ENCODE data around the gene UROC1.
"Not testable (repeated sequence)": the region's sequence is repeated elsewhere in the genome, so short reads cannot be mapped to it uniquely, and the experiment has no call there.

The UROC1 gene

DNA sequence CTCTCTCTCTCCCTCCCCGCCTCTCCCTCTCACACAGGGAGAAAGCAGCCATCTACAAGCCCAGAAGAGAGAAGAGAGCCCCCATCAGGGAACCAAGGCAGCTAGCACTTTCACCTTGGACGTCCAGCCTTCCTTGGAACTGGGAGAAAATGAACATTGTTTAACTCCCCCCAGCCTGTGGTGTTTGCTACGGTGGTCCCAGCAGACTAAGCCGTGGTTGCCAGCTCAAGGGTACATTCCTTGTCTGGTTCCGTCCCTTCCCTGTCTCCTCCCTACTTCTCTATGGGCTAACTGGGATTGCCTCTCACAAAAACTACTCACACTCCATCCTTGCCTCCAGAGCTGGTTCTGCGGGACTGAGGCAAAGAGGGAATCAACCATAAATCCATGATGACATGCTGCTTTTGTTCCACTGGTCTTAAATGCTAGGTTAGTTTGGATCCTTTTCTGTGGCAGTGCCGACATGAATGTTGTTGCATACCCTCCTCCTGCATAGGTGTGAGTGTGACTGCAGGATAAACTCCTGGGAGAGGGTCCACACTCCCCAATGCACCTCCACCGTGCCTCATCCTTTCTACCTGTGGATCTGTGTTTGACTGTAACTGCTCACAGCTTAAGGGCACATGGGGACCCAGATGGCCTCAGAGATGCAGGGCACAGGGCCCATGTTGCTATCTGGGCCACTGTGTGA, 29.1 kb upstream of the UROC1 start:
- FAIRE-seq = no peak

DNA sequence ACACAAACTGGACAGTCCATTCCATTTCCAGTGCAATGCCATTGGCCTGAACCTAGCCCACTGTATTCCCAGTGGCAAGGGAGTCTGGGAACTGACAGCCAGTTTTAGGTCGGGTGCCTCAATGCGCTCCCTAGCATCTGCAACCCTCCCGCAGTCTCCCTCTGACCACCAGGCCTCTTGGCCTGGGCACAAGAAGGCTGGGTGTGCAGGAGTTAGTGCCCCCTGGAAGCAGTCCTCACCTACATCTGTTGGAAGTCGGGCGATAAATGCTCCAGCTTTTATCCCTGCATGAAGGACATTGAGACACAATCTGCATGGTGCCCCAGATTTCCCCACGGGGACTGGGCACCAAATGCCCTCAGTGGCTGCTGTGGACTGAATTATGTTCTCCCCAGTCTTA, 28.4 kb upstream of the UROC1 start:
- no peak for FAIRE-seq

DNA sequence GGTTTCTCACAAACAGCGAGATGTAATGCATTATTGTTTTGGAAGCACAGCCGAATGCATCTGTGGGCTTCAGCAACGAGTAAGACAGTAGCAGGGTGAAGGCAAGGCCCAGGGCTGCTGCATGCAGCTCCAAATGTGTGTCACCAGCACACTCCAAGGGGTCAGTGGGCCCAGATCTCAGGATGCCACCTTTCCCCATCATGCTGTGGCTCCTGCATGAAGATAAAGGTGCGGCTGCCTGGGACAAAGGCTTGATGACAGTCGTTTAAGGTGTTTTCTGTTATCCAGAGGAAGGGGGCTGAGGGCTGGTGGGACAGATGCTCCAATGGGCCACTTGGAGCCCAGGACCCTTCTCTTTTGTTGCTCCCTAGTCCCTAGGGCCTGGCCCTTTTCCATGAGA, 28.0 kb upstream of the UROC1 start:
- FAIRE-seq = no peak

DNA sequence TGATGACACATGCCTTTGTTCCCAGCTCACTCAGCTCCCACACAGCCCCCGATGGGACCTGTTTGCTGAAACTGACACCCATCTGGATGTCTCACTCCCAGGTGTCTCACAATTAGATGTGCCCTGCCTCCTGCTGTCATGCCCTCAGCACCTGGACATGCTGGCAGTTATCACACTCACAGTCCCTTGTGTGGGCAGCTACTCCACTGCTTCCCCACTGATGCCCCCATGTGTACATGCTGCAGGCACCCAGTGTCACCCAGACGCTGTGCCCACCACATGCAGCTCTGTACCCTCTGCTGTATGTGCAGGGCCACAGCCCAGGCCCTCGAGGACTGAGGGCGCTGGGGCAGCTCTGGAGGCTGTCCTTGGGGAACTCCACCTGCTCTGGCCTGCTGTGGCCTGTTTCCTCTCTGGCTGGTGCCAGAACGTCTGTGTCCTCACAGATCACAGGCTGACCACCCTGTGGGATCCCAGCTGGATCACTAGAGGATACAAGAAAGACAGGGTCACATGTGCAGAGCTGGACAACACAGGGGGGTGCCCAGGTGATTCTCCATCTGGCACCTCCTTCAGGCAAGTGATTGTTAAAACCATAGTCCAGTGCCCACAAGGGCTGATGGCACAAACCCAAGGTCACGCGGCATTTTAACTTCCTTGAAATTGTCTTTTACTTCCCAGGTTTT, 27.2 kb upstream of the UROC1 start:
- FAIRE-seq = no peak

DNA sequence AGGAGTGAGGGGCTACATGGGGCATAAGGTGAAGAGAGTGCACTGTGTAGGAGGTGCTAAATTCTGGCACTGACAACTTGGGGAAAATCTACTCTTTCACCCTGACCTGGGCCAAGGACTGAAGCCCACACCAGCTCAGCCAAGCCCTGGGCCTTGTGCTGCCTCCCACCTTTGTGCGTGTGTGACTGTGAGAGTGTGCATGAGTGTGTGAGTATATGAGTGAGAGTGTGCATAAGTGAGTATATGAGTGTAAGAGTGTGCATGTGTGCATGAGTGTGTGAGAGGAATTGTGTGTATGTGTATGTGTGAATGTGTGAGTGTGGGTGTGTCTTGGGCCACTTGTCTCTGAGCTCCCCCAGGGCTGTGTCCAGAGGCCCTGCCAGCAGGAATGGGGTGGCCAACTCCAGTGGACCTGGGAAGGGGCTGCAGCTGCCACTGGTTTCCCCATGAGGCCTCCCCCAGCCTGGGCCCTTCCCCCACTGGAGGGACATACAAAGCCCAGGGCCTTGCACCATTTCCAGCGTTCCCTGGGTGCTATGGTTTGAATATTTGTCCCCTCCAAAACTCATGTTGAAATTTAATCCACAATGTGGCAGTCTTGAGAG, 26.0 kb upstream of the UROC1 start:
- FAIRE-seq = no peak

DNA sequence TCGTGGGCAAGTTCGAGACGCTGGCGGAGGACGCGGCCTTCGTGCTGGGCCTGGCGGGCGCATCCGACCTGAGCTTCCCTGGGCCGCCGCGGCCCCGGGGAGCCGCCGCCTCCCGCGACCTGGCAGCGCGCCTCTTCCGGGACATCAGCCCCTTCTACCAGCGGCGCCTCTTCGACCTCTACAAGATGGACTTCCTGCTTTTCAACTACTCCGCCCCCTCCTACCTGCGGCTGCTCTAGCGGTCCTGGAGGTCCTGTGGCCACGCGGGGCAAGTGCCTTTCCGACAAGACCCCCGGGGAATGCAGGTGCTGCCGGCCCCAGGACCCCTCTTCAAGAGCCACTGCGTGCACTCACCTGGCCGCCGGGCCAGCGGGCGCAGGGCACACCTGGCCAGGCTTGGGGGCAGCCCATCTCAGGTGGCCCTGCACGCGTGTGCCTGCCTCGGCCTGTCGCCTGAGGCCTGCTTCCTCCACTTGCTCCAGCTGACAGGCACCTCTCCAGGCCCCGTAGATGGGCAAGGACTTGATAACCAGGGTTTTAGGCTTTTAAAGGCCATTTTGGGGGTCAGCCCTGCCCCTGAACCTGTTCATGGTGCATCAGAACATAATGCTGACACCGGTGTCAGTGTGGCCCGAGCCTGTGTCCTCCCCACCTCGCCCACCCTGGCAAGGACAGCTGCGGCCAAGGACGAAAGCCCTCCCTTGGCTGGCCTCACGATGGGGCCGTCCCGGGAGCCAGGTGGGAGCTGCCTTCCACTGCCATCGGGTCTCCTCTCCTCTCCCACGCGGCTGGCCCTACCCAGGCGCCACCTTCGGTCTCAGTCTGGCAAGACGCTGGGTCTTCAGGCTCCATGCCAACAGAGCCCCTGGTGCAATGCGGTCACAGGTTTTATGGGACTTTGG, 25.0 kb upstream of the UROC1 start:
- FAIRE-seq = no peak

DNA sequence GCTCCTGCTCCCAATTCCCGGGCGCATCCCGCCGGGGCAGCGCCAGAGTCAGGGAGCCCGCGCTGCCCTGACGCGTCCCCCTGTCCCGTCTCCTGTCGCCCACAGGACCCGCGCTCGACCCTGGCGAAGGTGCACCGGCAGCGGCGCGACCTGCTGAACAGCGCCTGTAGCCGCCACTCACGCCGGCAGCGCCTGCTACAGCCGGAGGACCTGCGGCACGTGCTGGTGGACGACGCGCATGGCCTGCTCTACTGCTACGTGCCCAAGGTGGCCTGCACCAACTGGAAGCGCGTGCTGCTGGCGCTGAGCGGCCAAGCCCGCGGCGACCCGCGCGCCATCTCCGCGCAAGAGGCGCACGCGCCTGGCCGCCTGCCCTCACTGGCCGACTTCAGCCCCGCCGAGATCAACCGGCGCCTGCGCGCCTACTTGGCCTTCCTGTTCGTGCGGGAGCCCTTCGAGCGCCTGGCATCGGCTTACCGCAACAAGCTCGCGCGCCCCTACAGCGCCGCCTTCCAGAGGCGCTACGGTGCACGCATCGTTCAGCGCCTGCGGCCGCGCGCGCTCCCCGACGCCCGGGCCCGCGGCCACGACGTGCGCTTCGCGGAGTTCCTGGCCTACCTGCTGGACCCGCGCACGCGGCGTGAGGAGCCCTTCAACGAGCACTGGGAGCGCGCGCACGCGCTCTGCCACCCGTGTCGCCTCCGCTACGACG, 24.2 kb upstream of the UROC1 start:
- no peak for FAIRE-seq

DNA sequence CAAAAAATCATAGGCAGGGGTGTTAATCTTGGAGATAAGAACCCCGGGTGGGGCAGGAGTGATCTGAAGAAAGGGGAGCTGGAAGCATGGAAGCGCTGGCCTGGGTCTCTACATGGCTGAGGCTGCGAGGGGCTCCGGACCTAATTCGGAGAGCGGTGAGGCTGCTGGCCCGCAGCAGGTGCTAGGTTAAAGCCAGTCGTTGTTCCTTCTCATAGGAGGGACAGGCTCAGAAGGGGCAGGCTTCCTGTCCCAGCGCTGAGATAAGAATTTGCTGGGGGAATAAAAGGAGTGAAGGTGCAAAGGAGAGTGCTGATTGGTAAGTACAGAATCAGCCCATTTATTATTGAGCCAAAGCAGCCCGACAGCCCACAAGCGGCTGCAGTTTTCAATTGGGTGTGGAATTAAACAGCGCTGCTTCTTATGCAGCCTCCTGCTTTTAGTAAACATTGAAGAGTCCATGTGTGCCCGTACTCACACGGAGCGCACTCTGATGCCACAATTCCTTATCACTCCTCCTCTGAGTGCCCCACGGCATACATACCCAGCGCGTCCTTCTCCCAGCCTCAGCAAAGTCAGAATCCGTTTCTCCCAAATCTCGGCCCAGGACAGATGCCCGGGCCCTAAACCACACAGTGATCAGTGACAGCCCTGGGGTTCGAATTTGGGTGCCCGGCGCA, 23.5 kb upstream of the UROC1 start:
- FAIRE-seq = no peak

DNA sequence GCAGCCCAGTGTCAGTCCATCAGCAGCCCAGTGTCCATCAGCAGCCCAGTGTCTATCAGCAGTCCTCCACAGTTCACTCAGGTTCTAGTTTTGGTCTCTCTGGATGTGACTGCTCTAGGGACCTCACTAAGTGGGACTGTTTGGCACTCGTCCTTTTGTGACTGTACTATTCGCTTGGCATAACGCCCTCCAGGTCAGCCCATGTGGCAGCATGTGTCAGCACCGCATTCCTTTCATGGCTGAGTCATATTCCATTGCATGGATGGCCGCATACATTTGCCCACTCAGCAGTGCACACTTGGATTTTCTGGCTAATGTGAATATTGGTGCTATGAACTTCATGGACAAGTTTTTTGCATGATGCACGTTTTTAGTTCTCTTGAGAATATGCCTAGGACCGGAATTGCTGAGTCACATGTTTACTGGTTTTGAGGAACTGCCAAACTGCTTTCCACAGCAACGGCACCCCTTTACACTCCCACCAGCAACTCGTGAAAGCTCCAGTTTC, 22.8 kb upstream of the UROC1 start:
- FAIRE-seq = no peak

DNA sequence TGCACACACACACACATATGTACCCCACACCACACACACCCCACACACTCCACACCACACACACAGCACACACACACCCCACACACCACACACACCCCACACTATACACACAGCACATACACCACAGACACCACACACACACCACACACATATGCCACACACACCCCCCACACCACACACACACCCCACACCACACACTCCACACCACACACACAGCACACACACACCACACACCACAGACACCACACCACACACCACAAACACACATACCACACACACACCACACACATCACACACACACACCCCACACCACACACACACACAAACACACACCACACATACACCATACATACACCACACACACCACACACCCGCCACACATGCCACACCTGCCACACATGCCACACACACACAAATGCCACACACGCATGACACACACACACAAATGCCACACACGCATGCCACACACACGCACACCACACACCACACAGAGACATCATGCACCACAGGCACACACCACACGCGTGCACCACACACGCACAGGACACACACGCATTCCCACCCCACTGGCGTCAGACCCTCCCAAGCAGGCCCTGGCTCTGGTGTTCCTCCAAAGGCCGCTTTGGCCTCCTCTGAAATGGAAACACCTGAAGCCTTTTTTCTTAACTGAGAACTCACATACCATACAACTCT, 22.1 kb upstream of the UROC1 start:
- FAIRE-seq = no peak

DNA sequence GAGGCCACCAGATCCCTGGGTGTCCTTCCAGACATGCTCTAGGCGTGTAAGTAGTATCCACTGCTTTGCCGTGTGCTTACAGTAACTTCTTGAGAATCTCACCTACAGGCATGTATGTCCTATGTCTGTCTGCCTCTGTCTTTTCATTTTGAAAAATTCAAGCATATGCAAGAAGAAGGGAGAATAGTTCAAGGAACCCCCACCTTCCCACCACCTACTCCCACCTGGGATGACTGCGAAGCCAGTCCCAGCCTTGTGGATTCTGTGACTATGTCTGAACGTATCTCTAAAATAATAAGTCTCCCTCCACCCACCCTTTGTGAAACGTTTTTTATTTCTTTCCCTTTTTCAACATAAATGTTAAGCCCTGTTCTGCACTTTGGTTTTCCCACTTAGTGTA, 21.4 kb upstream of the UROC1 start:
- no peak for FAIRE-seq

DNA sequence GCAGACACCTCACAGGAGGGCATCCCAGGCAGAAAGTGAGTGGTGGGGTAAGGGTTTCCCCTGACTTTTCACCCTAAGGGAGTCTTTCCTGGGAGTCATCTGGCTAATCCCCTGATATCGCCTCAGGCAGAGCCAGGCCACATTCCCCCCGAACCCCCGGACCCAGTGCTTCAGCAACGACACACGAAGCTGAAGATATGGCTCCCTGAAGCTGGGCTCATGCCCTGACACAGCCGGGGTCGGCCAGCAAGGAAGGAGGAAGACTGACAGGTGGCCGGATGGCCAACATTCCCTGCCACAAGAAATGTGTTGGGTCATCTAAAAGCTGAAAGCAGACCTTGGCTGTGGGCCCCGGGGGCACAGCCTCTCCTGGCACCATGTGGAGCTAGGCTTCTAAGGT, 20.7 kb upstream of the UROC1 start:
- no peak for FAIRE-seq

DNA sequence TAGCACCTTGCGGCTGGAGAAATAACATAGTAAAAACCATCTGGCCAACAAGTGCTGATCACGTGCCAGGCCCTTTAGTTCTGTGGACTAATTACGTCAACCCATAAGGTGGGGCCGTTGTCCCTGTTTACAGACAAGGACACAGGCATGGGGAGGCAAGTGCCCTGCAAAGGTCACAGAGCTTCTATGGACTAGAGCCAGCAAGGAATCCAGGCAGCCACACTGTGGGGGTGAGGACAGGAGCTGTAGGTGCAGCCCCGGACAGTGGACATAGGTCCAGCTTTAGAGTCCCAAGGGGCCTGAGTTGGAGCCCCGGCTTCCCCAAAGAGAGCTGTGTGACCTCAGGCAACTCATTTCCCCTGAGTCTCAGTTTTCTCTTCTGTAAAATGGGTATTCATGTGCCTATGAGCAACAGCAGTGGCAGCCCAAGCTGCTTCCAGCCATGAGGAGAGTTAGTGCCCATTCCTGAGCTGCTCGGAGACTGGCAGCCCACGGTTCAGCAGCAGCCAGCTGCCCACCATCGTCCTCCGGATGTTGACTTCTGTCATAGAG, 20.2 kb upstream of the UROC1 start:
- no peak for FAIRE-seq

DNA sequence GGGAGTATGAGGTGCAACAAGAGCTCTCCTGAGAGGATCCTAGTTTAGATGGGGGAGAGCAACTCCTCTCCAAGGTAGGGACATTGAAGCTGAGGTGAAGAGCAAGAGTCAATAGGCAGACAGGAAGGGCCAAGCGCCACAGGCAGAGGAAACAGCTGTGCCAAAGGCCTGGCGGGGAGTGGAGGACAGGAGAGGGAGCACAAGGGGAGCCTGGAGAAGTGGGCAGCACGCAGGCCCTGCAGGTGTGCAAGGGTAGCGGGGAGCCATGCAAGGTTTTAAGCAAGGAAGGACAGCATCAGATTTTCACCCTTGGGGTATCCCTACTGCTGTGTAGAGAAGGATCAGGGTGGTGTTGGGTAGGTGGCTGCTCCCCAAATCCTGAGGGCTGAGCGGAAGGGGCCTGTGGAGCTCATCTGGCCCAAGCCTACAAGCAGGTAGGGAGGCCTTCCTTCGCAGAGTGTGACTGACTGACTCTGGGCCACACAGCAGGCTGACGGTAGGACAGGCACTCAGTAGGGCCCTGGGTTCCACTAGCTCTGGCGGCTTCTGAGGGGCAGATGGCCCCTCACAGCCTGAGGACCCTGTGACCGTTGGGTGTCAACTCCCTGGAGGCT, 19.6 kb upstream of the UROC1 start:
- no peak for FAIRE-seq

DNA sequence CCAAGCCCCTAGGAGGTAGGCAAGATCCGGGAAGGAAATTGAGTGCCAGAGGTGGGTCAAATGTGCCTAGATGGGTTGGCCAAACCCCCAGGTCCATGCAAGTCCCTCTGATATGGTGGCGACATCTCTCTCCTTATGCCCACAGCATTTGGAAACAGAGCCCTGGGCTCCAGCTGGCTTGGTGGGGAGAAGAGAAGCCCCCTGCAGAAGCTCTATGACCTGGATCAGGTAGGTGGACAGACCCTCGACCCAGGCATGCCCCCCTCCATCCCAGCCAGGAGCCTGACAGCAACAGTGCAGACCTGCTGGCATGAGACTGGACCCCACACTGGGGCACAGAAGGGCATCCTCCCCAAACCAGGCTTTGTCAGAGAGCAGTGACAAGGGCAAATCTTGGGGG, 18.6 kb upstream of the UROC1 start:
- no peak for FAIRE-seq

DNA sequence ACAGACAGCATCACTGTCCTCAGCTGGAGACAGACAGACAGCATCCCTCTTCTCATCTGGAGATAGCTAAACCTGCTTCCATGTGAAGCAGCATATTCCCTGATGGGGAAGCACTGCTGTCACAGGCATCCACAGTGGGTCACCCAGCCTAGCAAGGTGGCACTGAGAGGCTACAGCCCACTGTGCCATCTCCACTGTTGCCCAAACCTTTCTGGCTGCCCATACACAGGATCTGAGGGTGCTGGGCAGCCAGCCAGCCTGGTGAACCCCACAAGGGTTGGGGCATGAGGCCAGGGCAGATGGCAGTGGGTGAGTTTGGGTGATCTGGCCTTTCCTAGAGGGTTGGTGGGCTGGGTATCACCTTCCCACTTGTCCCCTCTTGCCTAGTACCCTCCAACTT, 18.1 kb upstream of the UROC1 start:
- FAIRE-seq = no peak

DNA sequence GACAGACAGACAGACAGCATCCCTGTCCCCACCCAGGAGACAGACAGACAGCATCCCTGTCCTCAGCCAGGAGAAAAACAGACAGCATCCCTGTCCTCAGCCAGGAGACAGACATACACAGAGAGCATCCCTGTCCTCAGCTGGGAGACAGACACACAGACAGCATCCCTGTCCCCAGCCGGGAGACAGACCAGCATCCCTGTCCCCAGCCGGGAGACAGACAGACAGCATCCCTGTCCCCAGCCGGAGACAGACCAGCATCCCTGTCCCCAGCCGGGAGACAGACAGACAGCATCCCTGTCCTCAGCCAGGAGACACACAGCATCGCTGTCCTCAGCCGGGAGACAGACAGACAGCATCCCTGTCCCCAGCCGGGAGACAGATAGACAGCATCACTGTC, 17.1 kb upstream of the UROC1 start:
- not testable (repeated sequence) for FAIRE-seq

DNA sequence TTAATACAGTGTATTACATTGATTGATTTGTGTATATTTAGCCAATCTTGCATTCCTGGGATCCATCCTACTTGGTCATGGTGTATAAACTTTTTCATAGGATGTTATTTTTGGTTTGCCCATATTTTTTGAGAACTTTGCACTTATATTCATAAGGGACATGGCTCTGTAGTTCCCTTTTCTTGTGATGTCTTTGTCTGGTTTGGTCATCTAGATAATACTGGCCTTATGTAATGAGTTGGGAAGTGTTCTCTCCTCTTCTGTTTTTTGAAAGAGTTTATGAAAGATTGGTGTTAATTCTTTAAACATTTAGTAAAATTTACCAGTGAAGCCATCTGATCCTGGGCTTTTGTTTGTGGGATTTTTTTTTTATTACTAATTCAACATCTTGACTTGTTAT, 15.9 kb upstream of the UROC1 start:
- FAIRE-seq = no peak

DNA sequence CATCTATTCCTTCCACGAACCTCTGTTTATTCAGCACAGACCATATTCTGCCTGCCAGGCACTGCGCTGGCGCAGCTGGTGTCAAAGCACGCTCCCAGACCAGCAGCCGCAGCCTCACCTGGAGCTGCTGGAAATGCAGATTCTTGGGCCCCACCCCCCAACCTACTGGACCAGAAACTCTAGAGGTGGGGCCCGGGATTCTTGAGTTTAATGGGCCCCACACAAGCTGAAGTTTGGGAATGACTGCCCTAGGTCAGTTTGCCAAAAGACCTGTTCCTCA, 13.4 kb upstream of the UROC1 start:
- no peak for FAIRE-seq

DNA sequence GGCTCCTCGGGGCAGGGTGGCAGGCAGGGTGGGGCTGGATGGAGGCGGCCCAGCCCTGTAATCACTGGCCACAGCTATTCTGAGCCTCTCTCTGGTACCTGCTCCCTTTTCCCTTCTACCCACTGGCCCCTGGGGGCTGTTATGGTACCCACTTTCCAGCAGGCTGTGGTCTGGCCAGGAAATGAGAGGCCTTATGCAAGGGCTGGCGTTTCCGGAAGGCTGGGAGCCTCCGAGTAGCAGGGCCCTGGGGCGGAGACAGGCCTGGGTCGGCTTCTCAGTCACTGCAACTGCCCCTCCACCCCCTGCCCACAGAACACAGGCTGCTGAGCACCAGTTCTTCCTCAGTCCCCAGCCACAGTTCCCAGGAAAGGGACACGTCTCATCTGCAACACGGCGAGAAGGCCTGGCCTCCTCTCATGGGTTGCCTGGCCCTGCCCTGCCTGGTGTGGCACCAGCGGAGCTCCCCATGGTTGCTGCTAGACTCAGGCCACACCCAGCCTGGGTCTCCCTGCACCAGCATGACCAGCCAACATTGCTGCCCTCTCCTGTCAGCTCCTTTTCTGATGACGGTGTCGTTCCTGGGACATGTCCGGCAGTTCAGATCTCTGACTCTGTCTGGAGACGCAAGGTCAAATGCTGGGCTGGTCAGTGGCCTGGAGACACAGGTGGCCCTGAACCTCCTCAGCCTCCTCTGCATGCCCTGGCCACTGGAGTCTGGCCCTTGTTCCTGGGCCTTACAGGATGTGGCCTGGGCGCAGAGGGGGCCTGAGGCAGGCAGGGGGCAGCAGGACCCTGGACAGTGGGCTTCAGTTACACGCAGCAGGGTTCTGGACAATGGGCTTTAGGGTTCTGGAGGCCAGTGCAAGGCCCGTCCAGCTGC, 12.8 kb upstream of the UROC1 start:
- FAIRE-seq = no peak
